Measurements from ENCODE around the gene CES2.
"Not testable (repeated sequence)": the region's sequence is repeated elsewhere in the genome, so short reads cannot be mapped to it uniquely, and the experiment has no call there.

The CES2 gene

GRCh38 chr16:66928702-66929388 is 6.5 kb upstream of the CES2 start:
- H3K36me3 Mint-ChIP-seq (ENCODE audit: low read depth), result peaks cover 24% of the 10 kb centered on the region
- intact Hi-C loops (cut with micrococcal nuclease), result loop anchor here (5.0 kb wide), 1 partner anchor 47 kb away; the partner anchor contains the start of gene PDP2
- H3K9me3 Mint-ChIP-seq, result no peaks in the 10 kb centered on the region
- peak overlapping the region; percentile 48 for H3K27ac Mint-ChIP-seq
- H3K4me1 Mint-ChIP-seq (ENCODE audit: low read depth), result peaks cover 62% of the 10 kb centered on the region
- H3K27me3 Mint-ChIP-seq, result peaks cover 34% of the 10 kb centered on the region
- no peak overlapping the region for H3K4me3 Mint-ChIP-seq

GRCh38 chr16:66930189-66930588 is 5.1 kb upstream of the CES2 start:
- intact Hi-C loops (cut with micrococcal nuclease), result no loop called here
- H3K27ac Mint-ChIP-seq, result no peak overlapping the region
- peaks cover 21% of the 10 kb centered on the region for H3K27me3 Mint-ChIP-seq
- H3K36me3 Mint-ChIP-seq (ENCODE audit: low read depth), result peaks cover 37% of the 10 kb centered on the region
- H3K9me3 Mint-ChIP-seq, result no peaks in the 10 kb centered on the region
- H3K4me3 Mint-ChIP-seq, result no peak overlapping the region
- peaks cover 64% of the 10 kb centered on the region for H3K4me1 Mint-ChIP-seq (ENCODE audit: low read depth)

DNA sequence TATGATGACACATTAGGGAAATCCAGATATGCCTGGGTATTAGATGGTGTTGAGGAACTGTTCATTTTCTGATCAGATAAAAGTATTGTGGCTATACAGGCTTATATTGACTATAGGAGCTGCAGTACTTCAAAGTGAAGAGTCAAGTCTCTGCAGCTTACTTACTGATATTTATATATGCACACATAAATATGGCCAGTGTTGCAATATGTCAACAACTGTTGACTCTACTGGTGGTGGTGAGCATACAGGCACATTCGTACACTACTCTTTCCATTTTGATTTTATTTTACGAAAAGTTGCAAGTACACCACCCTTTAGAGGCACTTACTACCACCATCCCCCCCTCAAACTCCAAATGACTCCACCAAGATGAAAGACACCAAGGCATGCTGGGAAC is 3.7 kb upstream of the CES2 start:
- peaks cover 6% of the 10 kb centered on the region for H3K27me3 Mint-ChIP-seq
- H3K4me3 Mint-ChIP-seq, result no peak overlapping the region
- intact Hi-C loops (cut with micrococcal nuclease), result no loop called here
- H3K4me1 Mint-ChIP-seq (ENCODE audit: low read depth), result peaks cover 64% of the 10 kb centered on the region
- H3K36me3 Mint-ChIP-seq (ENCODE audit: low read depth), result peaks cover 52% of the 10 kb centered on the region
- no peak overlapping the region for H3K27ac Mint-ChIP-seq
- no peaks in the 10 kb centered on the region for H3K9me3 Mint-ChIP-seq

DNA sequence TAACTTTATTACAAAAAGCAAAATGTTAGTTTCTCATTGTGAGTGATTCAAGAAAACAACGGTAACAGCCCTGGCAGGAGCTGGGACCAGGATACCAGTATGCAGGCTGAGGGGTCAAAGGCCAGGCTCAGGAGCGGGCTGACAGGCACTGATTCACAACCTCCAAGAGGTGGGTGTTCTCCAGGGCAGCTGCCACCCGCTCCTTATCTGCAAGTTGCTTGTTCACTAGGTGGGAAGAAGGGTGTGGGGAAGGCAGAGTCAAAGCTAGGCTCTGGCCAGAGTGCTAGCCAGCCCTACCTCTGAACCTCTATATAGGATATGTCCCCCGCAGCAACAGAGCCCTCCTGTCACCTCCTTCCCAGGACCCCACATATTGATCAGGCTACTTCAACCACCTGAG is 3.2 kb upstream of the CES2 start:
- Mint-ChIP-seq H3K36me3 (ENCODE audit: low read depth) (peaks cover 56% of the 10 kb centered on the region), H3K27ac (no peak overlapping the region), H3K4me3 (no peak overlapping the region), H3K4me1 (ENCODE audit: low read depth) (peaks cover 63% of the 10 kb centered on the region), H3K27me3 (peaks cover 5% of the 10 kb centered on the region), H3K9me3 (no peaks in the 10 kb centered on the region)
- intact Hi-C loops (cut with micrococcal nuclease), result no loop called here

DNA sequence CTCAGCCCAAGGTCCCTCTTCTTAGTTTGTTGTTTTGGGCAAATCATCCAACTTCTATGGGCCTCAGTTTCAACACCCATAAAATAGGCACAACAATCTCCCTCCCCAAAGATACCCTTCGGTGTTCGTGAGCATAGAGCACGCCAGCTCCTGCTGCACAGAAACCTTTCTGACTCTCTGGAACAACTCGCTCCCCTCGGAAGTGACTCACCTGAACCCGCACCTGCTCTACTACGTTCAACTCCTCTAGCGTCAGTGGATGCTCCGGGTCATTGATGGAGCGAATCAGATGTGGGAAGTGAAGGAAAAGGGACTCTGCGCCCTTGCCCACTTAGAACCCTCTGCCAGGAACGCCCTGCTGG is 1.6 kb upstream of the CES2 start:
- intact Hi-C loops (cut with micrococcal nuclease), result no loop called here
- H3K9me3 Mint-ChIP-seq, result no peaks in the 10 kb centered on the region

GRCh38 chr16:66934138-66934838 is 1.0 kb upstream of the CES2 start, which contains the start of gene CIAO2B:
Gene CIAO2B, minus strand, starts transcription at chr16:66934402. Its CDS starts 38 bp downstream, at chr16:66934364.
- peak within 1 kb of the TSS; percentile 94 for H3K27ac Mint-ChIP-seq
- no peaks in the 10 kb centered on the region for H3K27me3 Mint-ChIP-seq
- intact Hi-C loops (cut with micrococcal nuclease), result no loop called here
- no peaks in the 10 kb centered on the region for H3K9me3 Mint-ChIP-seq
- H3K4me1 Mint-ChIP-seq (ENCODE audit: low read depth), result peaks cover 56% of the 10 kb centered on the region
- H3K4me3 Mint-ChIP-seq, result peak within 1 kb of the TSS; percentile 97
- peaks cover 78% of the 10 kb centered on the region for H3K36me3 Mint-ChIP-seq (ENCODE audit: low read depth)

More for the DNA sequence above, 1.6 kb upstream of the CES2 start:
- H3K27ac Mint-ChIP-seq, result peak overlapping the region; percentile 94
- H3K27me3 Mint-ChIP-seq, result no peaks in the 10 kb centered on the region
- peak overlapping the region; percentile 97 for H3K4me3 Mint-ChIP-seq
- peaks cover 56% of the 10 kb centered on the region for H3K4me1 Mint-ChIP-seq (ENCODE audit: low read depth)
- peaks cover 73% of the 10 kb centered on the region for H3K36me3 Mint-ChIP-seq (ENCODE audit: low read depth)

- Mint-ChIP-seq H3K27ac (peak overlapping the region; percentile 94), H3K36me3 (ENCODE audit: low read depth) (peaks cover 84% of the 10 kb centered on the region), H3K4me3 (peak overlapping the region; percentile 97), H3K4me1 (ENCODE audit: low read depth) (peaks cover 56% of the 10 kb centered on the region)
- H3K27me3 Mint-ChIP-seq; H3K9me3 Mint-ChIP-seq; intact Hi-C loops (cut with micrococcal nuclease): not testable (repeated sequence)
Measured at GRCh38 chr16:66934839-66935313, 440 bp upstream of the CES2 start.

GRCh38 chr16:66936462-66936861 is 1.1 kb downstream of the CES2 start:
- Mint-ChIP-seq H3K4me3 (no peak overlapping the region), H3K9me3 (no peaks in the 10 kb centered on the region), H3K27me3 (no peaks in the 10 kb centered on the region), H3K36me3 (ENCODE audit: low read depth) (peaks cover 100% of the 10 kb centered on the region), H3K27ac (peak overlapping the region; percentile 56), H3K4me1 (ENCODE audit: low read depth) (peaks cover 56% of the 10 kb centered on the region)
- intact Hi-C loops (cut with micrococcal nuclease), result no loop called here

GRCh38 chr16:66936889-66937554 is 1.7 kb downstream of the CES2 start:
- intact Hi-C loops (cut with micrococcal nuclease), result no loop called here
- no peaks in the 10 kb centered on the region for H3K27me3 Mint-ChIP-seq
- H3K27ac Mint-ChIP-seq, result no peak overlapping the region
- H3K36me3 Mint-ChIP-seq (ENCODE audit: low read depth), result peaks cover 100% of the 10 kb centered on the region
- H3K4me1 Mint-ChIP-seq (ENCODE audit: low read depth), result peaks cover 52% of the 10 kb centered on the region
- H3K4me3 Mint-ChIP-seq, result no peak overlapping the region
- no peaks in the 10 kb centered on the region for H3K9me3 Mint-ChIP-seq

DNA sequence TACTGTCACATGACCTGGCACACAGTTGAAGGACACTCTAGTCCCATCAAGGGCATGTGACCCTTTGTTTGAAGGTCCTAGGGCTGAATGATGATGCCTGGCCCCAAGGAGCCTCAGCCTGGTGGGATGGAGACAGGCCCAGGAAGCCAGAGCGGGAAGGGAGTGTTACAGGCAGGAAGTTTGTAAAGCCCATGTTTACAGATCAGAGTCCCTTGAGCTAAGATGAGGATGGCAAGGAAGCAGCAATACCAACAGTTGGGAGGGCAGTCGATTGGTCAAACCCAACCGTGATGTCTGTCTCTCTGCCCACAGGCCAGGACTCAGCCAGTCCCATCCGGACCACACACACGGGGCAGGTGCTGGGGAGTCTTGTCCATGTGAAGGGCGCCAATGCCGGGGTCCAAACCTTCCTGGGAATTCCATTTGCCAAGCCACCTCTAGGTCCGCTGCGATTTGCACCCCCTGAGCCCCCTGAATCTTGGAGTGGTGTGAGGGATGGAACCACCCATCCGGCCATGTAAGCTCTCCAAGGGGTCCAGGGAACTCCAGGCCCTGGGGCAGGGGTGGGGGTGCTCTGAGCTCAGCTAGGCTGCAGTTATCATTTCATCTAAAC is 2.5 kb downstream of the CES2 start:
- no peak overlapping the region for H3K27ac Mint-ChIP-seq
- H3K4me3 Mint-ChIP-seq, result no peak overlapping the region
- H3K4me1 Mint-ChIP-seq (ENCODE audit: low read depth), result peaks cover 44% of the 10 kb centered on the region
- intact Hi-C loops (cut with micrococcal nuclease), result no loop called here
- H3K9me3 Mint-ChIP-seq, result no peaks in the 10 kb centered on the region
- H3K36me3 Mint-ChIP-seq (ENCODE audit: low read depth), result peaks cover 100% of the 10 kb centered on the region
- H3K27me3 Mint-ChIP-seq, result no peaks in the 10 kb centered on the region

DNA sequence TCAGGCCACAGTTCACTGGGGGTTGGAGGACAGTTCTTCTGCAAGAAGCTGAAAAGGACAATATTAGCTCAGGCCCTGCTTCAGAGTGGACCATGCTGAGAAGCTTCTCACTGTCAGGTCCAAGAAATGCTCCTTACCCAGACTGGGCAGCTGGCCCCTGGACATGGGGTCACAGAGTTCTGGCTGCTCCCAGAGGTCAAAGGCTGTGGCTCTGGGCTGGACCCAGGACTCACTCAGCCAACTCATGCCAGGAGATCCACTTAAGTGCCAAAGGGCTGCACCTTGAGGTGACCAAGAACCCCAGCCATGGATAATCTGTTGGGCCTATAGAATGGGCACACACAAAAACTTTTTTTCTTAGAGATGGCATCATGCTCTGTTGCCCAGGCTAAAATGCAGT is 4.0 kb downstream of the CES2 start:
- no peak overlapping the region for H3K4me3 Mint-ChIP-seq
- peaks cover 100% of the 10 kb centered on the region for H3K36me3 Mint-ChIP-seq (ENCODE audit: low read depth)
- no peak overlapping the region for H3K27ac Mint-ChIP-seq
- no peaks in the 10 kb centered on the region for H3K27me3 Mint-ChIP-seq
- H3K4me1 Mint-ChIP-seq (ENCODE audit: low read depth), result peaks cover 30% of the 10 kb centered on the region
- intact Hi-C loops (cut with micrococcal nuclease), result no loop called here
- no peaks in the 10 kb centered on the region for H3K9me3 Mint-ChIP-seq

DNA sequence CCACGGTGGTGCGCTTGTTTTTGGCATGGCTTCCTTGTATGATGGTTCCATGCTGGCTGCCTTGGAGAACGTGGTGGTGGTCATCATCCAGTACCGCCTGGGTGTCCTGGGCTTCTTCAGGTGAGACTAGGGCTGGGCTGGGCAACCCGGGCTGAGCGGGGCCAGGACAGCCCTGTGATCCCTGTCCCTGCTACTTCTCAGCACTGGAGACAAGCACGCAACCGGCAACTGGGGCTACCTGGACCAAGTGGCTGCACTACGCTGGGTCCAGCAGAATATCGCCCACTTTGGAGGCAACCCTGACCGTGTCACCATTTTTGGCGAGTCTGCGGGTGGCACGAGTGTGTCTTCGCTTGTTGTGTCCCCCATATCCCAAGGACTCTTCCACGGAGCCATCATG is 4.9 kb downstream of the CES2 start:
- Mint-ChIP-seq H3K9me3 (no peaks in the 10 kb centered on the region), H3K36me3 (ENCODE audit: low read depth) (peaks cover 96% of the 10 kb centered on the region), H3K4me1 (ENCODE audit: low read depth) (peaks cover 26% of the 10 kb centered on the region), H3K4me3 (no peak overlapping the region), H3K27me3 (no peaks in the 10 kb centered on the region), H3K27ac (no peak overlapping the region)
- intact Hi-C loops (cut with micrococcal nuclease), result no loop called here

GRCh38 chr16:66942981-66943380 is 7.7 kb downstream of the CES2 start:
- H3K4me3 Mint-ChIP-seq, result no peak overlapping the region
- no peak overlapping the region for H3K27ac Mint-ChIP-seq
- peaks cover 69% of the 10 kb centered on the region for H3K36me3 Mint-ChIP-seq (ENCODE audit: low read depth)
- peaks cover 14% of the 10 kb centered on the region for H3K4me1 Mint-ChIP-seq (ENCODE audit: low read depth)
- intact Hi-C loops (cut with micrococcal nuclease), result no loop called here
- H3K9me3 Mint-ChIP-seq, result no peaks in the 10 kb centered on the region
- peaks cover 10% of the 10 kb centered on the region for H3K27me3 Mint-ChIP-seq

All from dendritic cell treated with granulocyte-macrophage colony-stimulating factor and Interleukin-4, amounts not matched to agents 40 ng/mL and 50 ng/mL, for 4 days (primary cell).